Right cardiac atrium (tissue), 5 donors: ENCODE data around the gene SERPINF2. TPM values are rescaled to one million over a fixed set of nuclear protein-coding genes. Genes with fewer than 3 reads are reported as not detected.
A peak's percentile ranks its signal among the peaks of the same experiment; 100 is the strongest.
"Not testable (repeated sequence)": the region's sequence is repeated elsewhere in the genome, so short reads cannot be mapped to it uniquely, and the experiment has no call there.

Experiments used
- ATAC-seq, 2 donors: fragments of 200-7000 bp; cut with Tn5 transposase; one replicate each; pipeline versions ENCODE4 v1.8.0 to v1.9.1; 2020; ENCODE audit warnings: moderate library complexity in 2 of 2, mild to moderate bottlenecking in 1 of 2
- DNase-seq, 3 donors: peaks; one replicate each; pipeline ENCODE4 v3.0.0-alpha.2; 2020
- H3K27ac ChIP-seq: one replicate; pipeline ENCODE4 v1.5.1; 2013; ENCODE audit warnings: mild to moderate bottlenecking, low read length, control low read depth, moderate library complexity
- H3K27me3 ChIP-seq: one replicate; pipeline ENCODE4 v1.6.1; 2013; ENCODE audit not compliant: control insufficient read depth, insufficient read depth
- H3K4me1 ChIP-seq: one replicate; pipeline ENCODE4 v1.6.1; 2013; ENCODE audit warnings: low read length; ENCODE audit not compliant: control insufficient read depth, insufficient read depth
- H3K4me3 ChIP-seq: one replicate; pipeline ENCODE4 v1.5.1; 2013; ENCODE audit warnings: low read length, control low read depth
- H3K9me3 ChIP-seq: one replicate; pipeline ENCODE4 v1.6.1; 2013; ENCODE audit warnings: low read length; ENCODE audit not compliant: control insufficient read depth
- WGBS: extraction: QIAGEN DNeasy Blood & Tissue Kit; methylation state at CpG from one replicate; pipeline ENCODE4 v1.1.7; 2013; 5-methylcytosine and 5-hydroxymethylcytosine counted together
- intact Hi-C, 4 donors: fragments of 100-400 bp; cut with DNase I; formaldehyde crosslinking; loops; one replicate each; pipeline versions ENCODE4 v1.11.0 to v1.14.0; 2022 to 2023
- polyA plus RNA-seq: library from polyadenylated mRNA; stranded (reverse); fragments of 200-250 nt; gene quantifications from one replicate; pipeline ENCODE4 v1.2.3, GENCODE V29; 2013
- total RNA-seq, 4 donors: library from RNA; stranded (reverse); fragmentation: NEBNext Ultra II Directional; extraction: Animal tissue kit (Norgen Biotek cat#: 25700); gene quantifications; one replicate each; pipeline ENCODE4 v1.2.1, GENCODE V29; 2021
- donor health status: healthy with polysubstance abuse.
- donor health status: DM: no; HTN: yes; CAD: no.
- donor health status: DM: no; HTN: no; CAD: no.
- donor health status: DM: no; HTN: yes; CAD: no; lungs with severe emphysema.
- donor health status: DM: yes; HTN: yes; CAD: no.

The SERPINF2 gene
- total and polyA plus RNA-seq, 5 donors, result 0.45 to 2.1 (median 1.1) TPM

GRCh38 chr17:1716076-1716911 is 26.4 kb upstream of the SERPINF2 start:
- H3K4me1 ChIP-seq, result peaks cover 10% of the 10 kb centered on the region
- intact Hi-C loops, result no loop called here
- no peaks in the 10 kb centered on the region for H3K27me3 ChIP-seq
- peak overlapping the region; percentile 90 for H3K4me3 ChIP-seq
- WGBS, result under 1% methylated on average over 70 of the region's 70 CpGs
- peak overlapping the region; percentile 100 for H3K27ac ChIP-seq
- H3K9me3 ChIP-seq, result no peaks in the 10 kb centered on the region
- peak; percentile 100 for DNase-seq
- ATAC-seq, result peak; percentile 80 to 85

- peak; percentile 69 to 74 for ATAC-seq
- Histone ChIP-seq H3K9me3 (no peaks in the 10 kb centered on the region), H3K27me3 (no peaks in the 10 kb centered on the region), H3K27ac (peak overlapping the region; percentile 100), H3K4me1 (peaks cover 10% of the 10 kb centered on the region), H3K4me3 (peak overlapping the region; percentile 84)
- WGBS, result under 1% methylated on average over 13 of the region's 13 CpGs
- intact Hi-C loops, result no loop called here
- peak; percentile 92 for DNase-seq
These were observed 25.6 kb upstream of the SERPINF2 start for GRCh38 chr17:1716912-1717695.

GRCh38 chr17:1718362-1719165 is 24.1 kb upstream of the SERPINF2 start:
- Histone ChIP-seq H3K27me3 (no peaks in the 10 kb centered on the region), H3K9me3 (no peaks in the 10 kb centered on the region), H3K4me3 (no peak overlapping the region), H3K4me1 (peaks cover 11% of the 10 kb centered on the region), H3K27ac (peak overlapping the region; percentile 0)
- no peak for ATAC-seq
- intact Hi-C loops, result no loop called here
- peak in 2 of 3 donors; percentile 64 to 69 for DNase-seq
- 64% methylated on average over 19 of the region's 19 CpGs for WGBS

- WGBS, result 32% methylated on average over 11 of the region's 11 CpGs
- DNase-seq, result peak; percentile 64 to 82 (median 74)
- no peak overlapping the region for H3K4me3 ChIP-seq
These were observed 21.8 kb upstream of the SERPINF2 start for GRCh38 chr17:1720856-1721386.

GRCh38 chr17:1722022-1722421 is 20.6 kb upstream of the SERPINF2 start:
- intact Hi-C loops, result loop anchor here in 2 of 4 donors (5.0 kb wide), 1 partner anchor 60 kb away; no protein-coding TSS in a partner anchor
- H3K27me3 ChIP-seq, ATAC-seq, H3K4me3 ChIP-seq, H3K9me3 ChIP-seq, H3K27ac ChIP-seq: not testable (repeated sequence)
- 96% methylated on average over 8 of the region's 8 CpGs for WGBS
- peak in 1 of 3 donors; percentile 21 for DNase-seq
- H3K4me1 ChIP-seq, result peaks cover 11% of the 10 kb centered on the region

More at GRCh38 chr17:1720856-1721386, 21.8 kb upstream of the SERPINF2 start:
- no peaks in the 10 kb centered on the region for H3K27me3 ChIP-seq
- H3K27ac ChIP-seq, result no peak overlapping the region
- peaks cover 11% of the 10 kb centered on the region for H3K4me1 ChIP-seq
- ATAC-seq, result no peak
- intact Hi-C loops, result loop anchor here in 3 of 4 donors (2.0 to 5.0 kb wide), 2 partner anchors 61 to 64 kb away; no protein-coding TSS in a partner anchor
- H3K9me3 ChIP-seq, result no peaks in the 10 kb centered on the region

GRCh38 chr17:1724351-1724868 is 18.3 kb upstream of the SERPINF2 start, which contains the start of gene WDR81:
Gene WDR81, plus strand, starts transcription at chr17:1724704. Its CDS starts 256 bp downstream, at chr17:1724960.
- under 1% methylated on average over 57 of the region's 57 CpGs for WGBS
- Histone ChIP-seq H3K4me3 (peak within 1 kb of the TSS; percentile 74), H3K27ac (peak within 1 kb of the TSS; percentile 95), H3K4me1 (peaks cover 9% of the 10 kb centered on the region), H3K27me3 (no peaks in the 10 kb centered on the region), H3K9me3 (no peaks in the 10 kb centered on the region)
- peak; percentile 95 to 98 (median 97) for DNase-seq
- intact Hi-C loops, result loop anchor here in 2 of 4 donors (5.0 kb wide), 1 partner anchor 58 kb away; no protein-coding TSS in a partner anchor
- peak; percentile 84 to 89 for ATAC-seq

- Histone ChIP-seq H3K9me3 (no peaks in the 10 kb centered on the region), H3K4me3 (peak overlapping the region; percentile 74), H3K4me1 (peaks cover 9% of the 10 kb centered on the region), H3K27me3 (no peaks in the 10 kb centered on the region), H3K27ac (peak overlapping the region; percentile 34)
- ATAC-seq, result peak; percentile 40 to 55
- intact Hi-C loops, result loop anchor here in 3 of 4 donors (5.0 kb wide), 2 partner anchors 52 to 57 kb away; no protein-coding TSS in a partner anchor
- WGBS, result 15% methylated on average over 51 of the region's 51 CpGs
- DNase-seq, result peak in 2 of 3 donors; percentile 35 to 79
These were observed 17.6 kb upstream of the SERPINF2 start for GRCh38 chr17:1724869-1725641.

- Histone ChIP-seq H3K27me3 (no peaks in the 10 kb centered on the region), H3K27ac (no peak overlapping the region), H3K4me3 (no peak overlapping the region), H3K9me3 (no peaks in the 10 kb centered on the region), H3K4me1 (peaks cover 9% of the 10 kb centered on the region)
- 95% methylated on average over 54 of the region's 54 CpGs for WGBS
- no peak for ATAC-seq
- DNase-seq, result peak; percentile 18 to 61 (median 58)
- intact Hi-C loops, result loop anchor here in 1 of 4 donors (5.0 kb wide), 1 partner anchor 51 kb away; no protein-coding TSS in a partner anchor
These were observed 16.8 kb upstream of the SERPINF2 start for GRCh38 chr17:1725642-1726511.
